GM21723 (cell line): ENCODE measurements around the gene SNRPA.
"Not testable (repeated sequence)": the region's sequence is repeated elsewhere in the genome, so short reads cannot be mapped to it uniquely, and the experiment has no call there.

ENCODE experiments used
- ATAC-seq: cut with Tn5 transposase; IDR thresholded peaks from one replicate; pipeline ENCODE4 v1.9.1; 2021; ENCODE audit warnings: mild to moderate bottlenecking, moderate library complexity; ENCODE audit not compliant: unreplicated experiment

SNRPA gene

DNA sequence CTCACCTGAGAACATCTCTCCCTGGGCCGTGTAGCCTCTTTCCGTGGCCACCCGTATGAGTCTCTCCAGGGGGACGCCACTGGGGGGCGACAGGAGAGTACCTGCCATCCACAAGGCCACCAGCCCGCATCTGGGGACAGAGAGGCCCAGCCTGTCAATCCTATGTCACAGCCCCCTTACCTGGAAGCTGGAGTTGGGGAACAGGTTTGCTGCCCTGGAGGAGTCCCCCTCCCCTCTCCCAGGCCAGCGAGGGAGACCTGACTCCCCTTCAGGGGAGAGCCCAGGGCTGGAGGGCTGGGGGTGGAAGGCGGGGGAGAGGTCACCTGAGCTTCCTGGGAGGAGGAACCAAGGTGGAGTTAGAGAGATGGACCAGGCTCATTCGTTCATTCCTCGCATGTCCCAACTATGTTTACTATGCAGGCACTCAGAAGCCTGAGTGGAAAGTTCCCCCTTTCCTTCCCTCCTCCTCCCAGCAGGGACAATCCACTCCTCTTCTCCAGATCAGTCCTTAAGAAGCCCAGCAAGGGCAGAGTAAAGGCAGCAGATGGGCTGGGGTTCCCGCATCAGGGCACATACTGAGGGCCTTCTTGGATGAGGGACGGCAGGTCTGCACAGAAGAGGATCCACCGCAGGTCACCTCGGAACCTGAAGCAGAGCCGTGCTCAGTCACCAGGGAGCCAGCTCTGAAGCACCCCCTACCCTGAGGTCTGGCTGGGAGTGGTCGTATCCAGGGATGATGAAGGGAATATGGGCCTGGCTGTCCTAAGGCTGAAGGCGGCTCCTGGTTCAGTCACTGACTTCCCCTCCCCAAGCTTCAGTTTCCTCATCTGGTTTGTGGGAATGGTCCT lies 6.2 kb upstream of the SNRPA start:
- no peak for ATAC-seq

DNA sequence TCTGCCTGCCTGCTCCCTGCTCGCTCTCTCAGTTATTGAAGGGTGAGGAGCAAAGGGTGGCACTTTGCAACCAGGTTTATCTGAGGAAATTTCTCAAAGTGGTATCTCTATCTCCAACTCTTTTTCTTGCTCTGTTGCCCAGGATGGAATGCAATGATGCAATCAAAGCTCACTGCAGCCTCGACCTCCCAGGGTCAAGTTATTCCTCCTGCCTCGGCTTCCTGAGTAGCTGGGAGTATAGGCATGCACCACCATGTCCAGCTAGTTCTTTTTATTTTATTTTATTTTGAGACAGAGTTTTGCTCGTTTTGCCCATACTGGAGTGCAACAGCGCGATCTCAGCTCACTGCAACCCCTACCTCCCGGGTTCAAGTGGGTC lies 5.6 kb upstream of the SNRPA start:
- ATAC-seq: no peak

DNA sequence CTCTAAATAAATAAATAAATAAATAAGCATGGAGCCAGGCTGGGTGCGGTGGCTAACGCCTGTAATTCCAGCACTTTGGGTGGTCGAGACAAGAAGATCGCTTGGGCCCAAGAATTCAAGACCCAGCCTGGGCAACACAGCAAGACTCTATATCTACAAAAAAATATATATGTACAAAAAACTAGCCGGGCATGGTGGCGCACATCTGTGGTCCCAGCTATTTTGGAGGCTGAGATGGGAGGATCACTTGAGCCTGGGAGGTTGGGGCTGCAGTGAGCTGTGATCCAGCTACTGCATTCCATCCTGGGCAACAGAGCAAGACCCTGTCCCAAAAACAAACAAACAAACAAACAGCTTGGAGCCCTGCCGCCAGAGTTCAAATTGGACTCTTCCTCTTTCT lies 3.5 kb upstream of the SNRPA start:
- ATAC-seq: no peak

DNA sequence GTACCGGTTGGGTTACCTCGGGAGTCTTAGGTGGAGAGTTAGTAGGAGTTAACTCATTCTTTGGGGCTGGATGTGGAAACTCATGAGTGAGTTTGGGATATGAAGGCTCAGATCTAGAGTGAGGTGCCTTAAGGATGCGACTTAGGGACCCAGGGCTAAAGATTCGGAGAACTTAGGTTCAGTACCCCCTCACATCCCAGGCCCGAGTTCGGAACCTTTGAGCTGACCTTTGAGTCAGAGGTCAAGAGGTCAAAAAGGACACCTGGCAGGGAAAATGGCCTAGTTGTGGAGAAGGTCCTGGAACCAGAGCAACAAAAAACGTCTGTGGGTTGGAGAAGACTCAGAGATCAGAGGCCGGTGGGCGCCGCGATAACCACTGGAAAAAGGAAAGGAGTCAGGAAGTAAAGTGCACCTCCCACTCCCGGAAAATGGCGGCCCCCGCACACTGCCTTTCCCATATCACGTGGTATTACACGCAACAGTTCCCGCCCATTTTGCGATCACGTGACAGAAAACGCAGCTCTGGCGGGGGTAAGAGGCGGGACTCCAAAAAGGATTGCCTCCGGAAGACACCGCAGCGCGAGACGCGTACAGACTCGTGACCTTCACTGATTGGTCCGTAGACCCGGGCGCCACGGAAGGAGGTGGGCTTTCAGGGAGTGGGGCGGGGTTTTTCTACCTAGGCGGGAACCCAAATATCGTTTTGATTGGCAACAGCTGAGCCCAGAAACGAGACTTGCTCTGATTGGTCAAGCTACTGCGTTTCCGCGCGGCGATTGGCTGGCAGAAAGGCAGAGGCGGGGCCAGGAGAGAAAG lies 737 bp upstream of the SNRPA start, which contains the start of gene ACTMAP:
ACTMAP (minus strand) TSS at position 420 of the 816 bp plus-strand sequence. CDS start 674 bp downstream, outside the sequence.
- ATAC-seq: peak; percentile 76

DNA sequence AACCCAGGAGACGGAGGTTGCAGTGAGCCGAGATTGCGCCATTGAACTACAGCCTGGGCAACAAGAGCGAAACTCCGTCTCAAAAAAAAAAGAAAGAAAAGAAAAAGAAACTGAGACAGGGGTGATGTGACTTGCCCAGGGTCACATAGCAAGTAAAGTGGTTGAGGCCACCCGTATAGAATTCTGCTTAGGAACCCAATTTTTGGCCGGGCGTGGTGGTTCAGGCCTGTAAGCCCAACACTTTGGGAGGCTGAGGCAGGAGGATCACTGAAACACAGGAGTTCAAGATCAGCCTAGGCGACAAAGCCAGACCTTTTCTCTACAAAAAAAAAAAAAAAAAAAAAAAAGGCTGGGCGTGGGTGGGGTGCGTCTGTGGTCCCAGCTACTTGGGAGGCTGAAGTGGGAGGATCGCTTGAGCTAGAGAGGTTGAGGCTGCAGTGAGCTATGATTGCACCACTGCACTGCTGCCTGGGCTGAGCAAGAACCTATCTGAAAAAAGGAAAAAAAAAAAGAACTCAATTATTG lies 1.3 kb downstream of the SNRPA start:
- ATAC-seq: no peak

DNA sequence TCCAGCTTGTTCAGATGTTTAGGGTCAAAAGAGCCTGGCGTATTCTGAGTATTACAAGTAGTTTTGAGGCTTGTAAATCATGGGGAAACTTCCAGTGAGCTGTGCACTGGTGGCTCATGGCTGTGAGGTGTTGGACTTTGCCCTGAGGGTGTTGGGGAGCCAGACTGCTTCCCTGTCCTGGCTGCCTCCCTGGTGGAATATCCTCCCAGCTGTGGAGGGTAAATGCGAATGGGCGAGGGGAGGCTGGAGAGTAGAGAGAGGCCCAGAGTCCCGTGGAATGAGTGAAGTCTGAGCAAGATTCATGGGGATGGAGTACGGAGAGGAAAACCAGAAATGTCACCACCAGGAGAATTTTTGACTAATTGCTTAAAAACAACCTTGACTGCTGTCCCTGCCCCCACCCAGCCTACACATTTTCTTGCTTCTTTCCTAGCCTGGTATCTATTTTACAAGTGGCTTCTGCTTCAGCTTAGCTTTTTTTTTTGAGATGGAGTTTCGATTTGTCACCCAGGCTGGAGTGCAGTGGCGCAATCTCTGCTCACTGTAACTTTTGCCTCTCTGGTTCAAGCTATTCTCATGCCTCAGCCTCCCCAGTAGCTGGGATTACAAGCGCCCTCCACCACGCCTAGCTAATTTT lies 3.7 kb downstream of the SNRPA start:
- ATAC-seq: no peak

DNA sequence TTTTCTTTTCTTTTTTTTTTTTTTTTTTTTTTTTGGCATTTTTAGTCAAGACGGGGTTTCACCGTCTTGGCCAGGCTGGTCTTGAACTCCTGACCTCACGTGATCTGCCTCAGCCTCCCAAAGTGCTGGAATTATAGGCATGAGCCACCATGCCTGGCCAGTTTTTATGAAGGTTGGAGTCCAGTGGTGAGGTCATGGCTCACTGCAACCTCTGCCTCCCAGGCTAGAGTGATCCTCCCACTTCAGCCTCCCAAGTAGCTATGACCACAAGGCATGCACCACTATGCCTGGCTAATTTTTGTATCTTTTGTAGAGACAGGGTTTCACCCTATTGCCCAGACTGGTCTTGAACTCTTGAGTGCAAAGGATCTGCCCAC lies 4.2 kb downstream of the SNRPA start:
- no peak for ATAC-seq

DNA sequence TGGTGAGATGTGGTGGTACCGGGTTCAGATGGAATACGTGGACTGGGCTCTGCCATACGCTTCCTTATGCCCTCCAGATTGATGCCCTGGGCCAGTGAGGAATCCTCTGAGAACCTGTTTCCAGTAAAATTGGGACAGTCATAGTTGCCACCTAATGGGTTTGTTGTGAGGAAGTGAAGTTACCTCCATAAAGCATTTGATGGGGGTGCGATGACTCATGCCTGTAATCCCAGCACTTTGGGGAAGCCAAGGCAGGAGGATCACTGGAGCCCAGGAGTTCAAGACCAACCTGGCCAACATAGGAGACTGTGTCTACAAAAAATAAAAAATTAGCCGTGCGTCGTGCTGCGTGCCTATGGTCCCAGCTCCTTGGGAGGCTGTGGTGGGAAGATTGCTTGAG lies 4.8 kb downstream of the SNRPA start:
- no peak for ATAC-seq

DNA sequence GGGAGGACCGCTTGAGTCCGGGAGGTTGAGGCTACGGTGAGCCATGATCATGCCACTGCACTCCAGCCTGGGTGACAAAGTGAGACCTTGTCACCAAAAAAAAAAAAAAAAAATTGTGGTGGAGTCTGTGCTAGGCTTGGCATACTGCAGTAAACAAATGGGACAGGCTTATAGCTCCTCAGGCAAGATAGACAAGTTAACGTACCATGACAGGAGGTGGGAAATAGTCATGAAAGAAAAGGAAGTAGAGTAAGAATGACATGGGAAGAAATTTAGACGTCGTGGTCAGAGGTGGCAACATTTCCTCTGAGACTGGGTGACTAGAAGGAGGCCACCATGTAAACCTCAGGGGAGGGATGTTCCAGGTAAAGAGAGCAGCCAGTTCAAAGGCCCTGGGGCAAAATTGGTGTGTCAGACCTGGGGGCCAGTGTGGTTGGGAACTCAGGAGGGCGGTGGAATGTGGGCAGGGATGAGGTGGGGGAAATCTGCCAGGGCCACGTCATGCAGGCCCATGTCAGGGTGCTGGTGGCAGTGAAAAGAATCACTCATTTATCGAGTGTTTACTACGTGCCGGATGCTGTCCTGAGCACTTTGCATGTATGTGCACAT lies 5.6 kb downstream of the SNRPA start:
- ATAC-seq: no peak

DNA sequence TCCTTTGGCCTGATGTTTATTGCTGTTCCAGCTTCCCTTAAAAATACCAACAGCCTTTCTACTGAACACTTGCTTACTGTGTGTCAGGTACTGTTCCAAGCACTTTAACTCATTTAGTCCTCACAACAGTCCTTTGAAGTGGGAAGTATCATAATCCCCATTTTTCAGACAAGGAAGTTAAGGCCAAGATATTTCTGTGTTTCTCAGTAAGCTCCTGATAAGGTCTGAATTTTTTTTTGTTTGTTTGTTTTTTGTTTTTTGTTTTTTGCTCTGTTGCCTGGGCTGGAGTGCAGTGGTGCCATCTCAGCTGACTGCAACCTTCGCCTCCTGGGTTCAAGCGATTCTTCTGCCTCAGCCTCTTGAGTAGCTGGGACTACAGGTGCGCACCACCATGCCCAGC lies 7.5 kb downstream of the SNRPA start:
- no peak for ATAC-seq

DNA sequence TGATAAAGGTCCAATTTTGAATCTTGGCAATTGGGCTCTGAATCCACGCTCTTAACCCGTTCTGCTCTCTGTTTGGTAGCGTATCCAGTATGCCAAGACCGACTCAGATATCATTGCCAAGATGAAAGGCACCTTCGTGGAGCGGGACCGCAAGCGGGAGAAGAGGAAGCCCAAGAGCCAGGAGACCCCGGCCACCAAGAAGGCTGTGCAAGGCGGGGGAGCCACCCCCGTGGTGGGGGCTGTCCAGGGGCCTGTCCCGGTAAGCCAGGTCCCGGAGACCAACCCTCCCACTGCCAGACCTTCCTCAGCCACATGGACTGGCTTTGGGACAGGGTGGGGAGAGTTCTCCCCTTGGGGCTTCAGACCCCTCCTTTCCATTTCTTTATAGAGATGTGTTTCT lies 8.3 kb downstream of the SNRPA start:
- no peak for ATAC-seq

DNA sequence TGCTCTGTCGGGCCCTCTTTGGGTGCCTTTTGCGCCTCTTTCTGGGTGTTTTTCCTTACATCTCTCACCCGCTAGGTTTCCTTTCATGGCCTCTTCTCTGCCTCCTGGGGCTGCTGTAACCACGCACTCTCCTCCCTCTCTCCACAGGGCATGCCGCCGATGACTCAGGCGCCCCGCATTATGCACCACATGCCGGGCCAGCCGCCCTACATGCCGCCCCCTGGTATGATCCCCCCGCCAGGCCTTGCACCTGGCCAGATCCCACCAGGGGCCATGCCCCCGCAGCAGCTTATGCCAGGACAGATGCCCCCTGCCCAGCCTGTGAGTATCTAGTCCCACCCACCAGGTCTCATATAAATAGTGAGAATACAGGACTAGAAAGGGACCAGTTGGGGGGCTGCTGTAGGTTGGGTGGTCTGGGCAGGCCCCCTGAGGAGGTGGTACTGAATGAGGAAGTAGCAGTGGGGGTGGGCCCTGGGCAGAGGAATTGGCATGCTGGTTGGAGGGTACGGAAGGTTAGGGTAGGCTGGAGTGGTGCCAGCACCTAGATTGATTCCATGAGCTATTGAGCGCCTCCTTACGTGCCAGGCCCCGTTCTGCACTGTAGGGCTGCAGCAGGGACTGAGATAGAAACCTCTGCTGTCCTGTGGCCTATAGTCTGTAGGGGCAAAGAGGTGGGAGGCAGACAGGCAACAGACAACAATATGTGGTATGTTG lies 11.9 kb downstream of the SNRPA start:
- no peak for ATAC-seq

DNA sequence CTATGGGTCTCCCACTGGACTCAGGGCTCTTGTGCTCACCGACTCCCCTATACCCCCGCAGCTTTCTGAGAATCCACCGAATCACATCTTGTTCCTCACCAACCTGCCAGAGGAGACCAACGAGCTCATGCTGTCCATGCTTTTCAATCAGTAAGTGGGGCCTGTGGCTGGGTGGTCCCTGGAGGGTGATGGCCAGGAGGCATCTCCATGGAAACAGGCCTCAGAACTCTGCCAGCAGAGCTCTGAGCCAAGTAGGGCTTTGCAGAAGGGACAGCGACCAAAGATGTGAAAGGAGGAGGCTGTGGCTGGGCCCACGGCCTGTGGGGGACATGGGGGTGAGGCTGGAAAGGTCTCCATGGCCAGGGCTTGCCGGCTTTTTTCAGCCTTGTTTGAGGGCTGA lies 12.5 kb downstream of the SNRPA start:
- no peak for ATAC-seq

DNA sequence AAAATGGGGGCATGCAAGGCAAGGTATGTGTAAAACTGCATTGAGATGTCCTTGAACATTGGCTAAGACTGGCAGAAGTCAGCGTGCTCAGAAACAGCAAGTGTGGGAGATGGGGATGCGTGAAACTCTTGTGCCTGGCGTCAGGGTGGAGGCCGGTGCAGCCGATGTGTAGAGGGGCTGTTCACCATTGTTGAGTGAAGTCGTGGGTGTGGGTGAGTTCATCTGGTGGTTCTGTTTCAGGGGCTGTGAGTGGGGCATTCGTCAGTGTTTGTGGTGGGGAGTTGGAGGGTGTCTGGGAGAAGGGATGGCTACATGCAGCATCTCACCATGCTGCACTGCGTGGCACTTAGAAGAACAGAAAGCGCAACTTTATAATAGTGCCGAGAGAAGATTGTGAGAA lies 13.0 kb downstream of the SNRPA start:
- no peak for ATAC-seq

DNA sequence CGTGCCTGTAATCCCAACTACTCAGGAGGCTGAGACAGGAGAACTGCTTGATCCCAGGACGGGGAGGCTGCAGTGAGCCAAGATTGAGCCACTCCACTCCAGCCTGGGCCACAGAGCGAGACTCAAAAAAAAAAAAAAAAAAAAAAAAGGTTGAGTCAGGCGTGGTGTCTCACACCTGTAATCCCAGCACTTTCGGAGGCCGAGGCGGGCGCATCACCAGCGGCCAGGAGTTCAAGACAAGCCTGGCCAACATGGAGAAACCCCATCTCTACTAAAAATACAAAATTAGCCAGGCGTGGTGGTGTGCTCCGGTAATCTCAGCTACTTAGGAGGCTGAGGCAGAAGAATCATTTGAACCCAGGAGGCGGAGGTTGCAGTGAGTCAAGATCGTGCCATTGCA lies 15.4 kb downstream of the SNRPA start:
- ATAC-seq: not testable (repeated sequence)

DNA sequence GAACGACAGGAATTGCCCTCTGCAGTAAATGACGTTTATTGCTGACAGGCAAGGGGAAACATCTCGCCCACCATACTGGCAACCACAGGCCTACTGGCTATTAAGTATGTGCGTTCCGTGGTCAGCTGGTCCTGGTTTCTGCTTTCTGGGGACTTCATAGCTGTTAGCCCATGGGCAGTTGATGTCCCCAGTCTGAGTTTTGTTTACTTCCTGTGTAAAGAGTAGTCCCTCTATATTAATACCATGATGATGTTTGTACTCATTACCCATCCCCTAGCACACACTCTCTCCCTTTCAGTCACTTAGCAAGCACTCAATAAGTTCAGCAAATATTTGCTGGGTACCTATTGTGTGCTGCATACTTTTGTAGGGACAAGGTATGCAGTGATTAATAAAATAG lies 17.9 kb downstream of the SNRPA start:
- no peak for ATAC-seq

DNA sequence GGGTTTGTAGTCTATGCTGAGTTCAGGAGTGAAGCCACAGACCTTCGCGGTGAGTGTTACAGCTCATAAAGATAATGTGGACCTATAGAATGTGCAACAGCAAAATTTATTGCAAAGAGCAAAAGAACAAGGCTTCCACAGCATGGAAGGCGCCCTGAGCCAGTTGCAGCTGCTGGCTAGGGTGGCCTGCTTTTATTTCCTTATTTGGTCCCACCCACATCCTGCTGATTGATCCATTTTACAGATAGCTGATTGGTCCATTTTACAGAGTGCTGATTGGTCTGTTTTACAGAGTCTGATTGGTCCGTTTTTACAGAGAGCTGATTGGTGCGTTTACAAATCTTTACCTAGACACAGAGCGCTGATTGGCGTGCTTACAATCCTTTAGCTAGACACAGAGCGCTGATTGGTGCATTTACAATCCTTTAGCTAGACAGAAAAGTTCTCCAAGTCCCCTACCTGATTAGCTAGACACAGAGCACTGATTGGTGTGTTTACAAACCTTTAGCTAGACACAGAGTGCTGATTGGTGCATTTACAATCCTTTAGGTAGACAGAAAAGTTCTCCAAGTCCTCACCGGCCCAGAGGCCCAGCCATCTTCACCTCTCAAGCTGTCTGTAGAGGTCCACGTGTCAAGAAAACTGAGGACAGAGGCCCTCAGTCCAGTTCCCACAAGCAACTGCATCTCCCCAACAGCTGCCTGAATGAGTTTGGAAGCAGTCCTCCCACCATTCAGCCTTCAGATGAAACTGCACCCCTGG lies 20.3 kb downstream of the SNRPA start:
- not testable (repeated sequence) for ATAC-seq

DNA sequence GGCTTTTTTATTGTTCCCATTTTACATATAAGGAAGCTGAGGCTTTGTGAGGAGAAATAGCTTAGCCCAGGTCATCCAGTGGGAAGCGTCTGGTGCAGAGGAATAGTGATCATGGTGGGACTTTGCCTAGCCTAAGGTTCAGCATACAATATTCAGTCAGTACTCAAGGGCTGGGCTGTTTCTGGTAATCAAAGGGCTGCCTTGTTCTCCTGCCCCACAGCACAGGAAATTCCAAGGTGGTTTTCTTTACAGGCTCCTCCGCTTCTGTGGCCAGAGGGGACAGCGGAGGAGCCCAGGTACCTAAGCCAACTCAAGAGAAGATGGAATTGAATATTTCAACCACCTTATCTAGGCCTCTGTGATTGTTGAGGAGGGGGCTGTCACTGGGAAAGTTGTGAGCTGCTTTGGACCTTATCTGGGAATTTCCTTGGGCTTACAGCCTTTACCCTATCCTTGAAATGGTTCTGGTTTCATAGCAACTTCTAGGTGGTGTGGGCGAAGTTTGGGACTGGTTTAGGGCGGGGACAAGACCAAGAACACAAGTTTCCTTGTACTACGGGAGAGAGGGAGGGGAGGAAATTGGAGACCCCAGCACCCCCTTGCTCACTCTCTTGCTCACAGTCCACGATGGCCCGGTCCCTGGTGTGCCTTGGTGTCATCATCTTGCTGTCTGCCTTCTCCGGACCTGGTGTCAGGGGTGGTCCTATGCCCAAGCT lies 24.1 kb downstream of the SNRPA start, which contains the start of gene MIA:
MIA (plus strand) TSS at position 606 of the 716 bp plus-strand sequence; CDS start at position 628, 22 bp downstream.
- ATAC-seq: no peak

DNA sequence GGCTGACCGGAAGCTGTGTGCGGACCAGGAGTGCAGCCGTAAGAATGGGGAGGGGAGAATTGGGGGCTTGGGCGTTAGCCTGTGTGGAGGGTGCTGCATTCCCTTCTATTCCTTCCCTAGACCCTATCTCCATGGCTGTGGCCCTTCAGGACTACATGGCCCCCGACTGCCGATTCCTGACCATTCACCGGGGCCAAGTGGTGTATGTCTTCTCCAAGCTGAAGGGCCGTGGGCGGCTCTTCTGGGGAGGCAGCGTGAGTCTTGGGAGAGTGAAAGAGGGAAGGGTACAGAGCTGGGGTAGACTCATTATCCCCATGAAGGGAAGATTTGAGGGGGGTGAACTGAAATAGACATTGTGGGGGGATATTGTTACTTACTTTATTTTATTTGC lies 24.6 kb downstream of the SNRPA start:
- ATAC-seq: no peak
